WERI-Rb-1 (cell line): ENCODE measurements around the gene PCDHGC5.

Experiments used
- DNase-seq: peaks from one replicate; pipeline ENCODE4 v3.0.0-alpha.2; 2020
- H3K27ac ChIP-seq: fragments of 250-450 bp; sonication (Bioruptor Pico); 2 replicates; pipeline ENCODE4 v1.5.1; 2020; ENCODE audit warnings: mild to moderate bottlenecking, moderate library complexity
- H3K27me3 ChIP-seq: fragments of 250-450 bp; sonication (Bioruptor Pico); 2 replicates; pipeline ENCODE4 v1.5.1; 2021; ENCODE audit warnings: mild to moderate bottlenecking, low read depth, moderate library complexity; ENCODE audit not compliant: insufficient read depth, severe bottlenecking
- H3K36me3 ChIP-seq: fragments of 250-450 bp; sonication (Bioruptor Pico); 2 replicates; pipeline ENCODE4 v1.5.1; 2020; ENCODE audit warnings: mild to moderate bottlenecking, moderate library complexity
- H3K4me3 ChIP-seq: 2 replicates; pipeline ENCODE4 v1.5.1; 2011; ENCODE audit warnings: low read depth, mild to moderate bottlenecking, control low read depth, low read length
- H3K9me3 ChIP-seq: fragments of 250-450 bp; sonication (Bioruptor Pico); 2 replicates; pipeline ENCODE4 v1.5.1; 2021; ENCODE audit warnings: mild to moderate bottlenecking, moderate library complexity; ENCODE audit not compliant: severe bottlenecking
- CTCF ChIP-seq: IDR thresholded peaks from 2 replicates; pipeline ENCODE4 v1.5.1; 2011; ENCODE audit warnings: low read depth, mild to moderate bottlenecking, control low read depth, inconsistent platforms, low read length

The PCDHGC5 gene

DNA sequence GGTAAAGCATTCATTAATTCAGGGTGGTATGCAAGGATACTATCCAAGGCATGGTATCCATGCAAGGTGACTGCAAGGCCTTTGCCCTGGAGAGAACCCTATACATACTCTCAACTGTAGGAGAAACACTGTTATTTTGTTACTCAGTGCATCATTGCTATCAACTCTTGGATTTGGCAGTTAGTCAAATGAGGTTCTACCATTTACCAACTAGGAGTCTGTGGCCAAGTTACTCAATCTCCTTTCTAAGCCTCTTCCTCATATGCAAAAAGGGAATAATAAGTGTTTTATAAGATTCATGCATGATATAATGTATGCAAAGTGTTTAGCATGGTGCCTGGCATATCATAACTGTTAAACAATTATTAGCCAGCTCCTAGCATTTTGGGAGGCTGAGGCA, 9.1 kb upstream of the PCDHGC5 start:
- Histone ChIP-seq H3K27ac (no peak overlapping the region), H3K4me3 (no peak overlapping the region), H3K9me3 (peaks cover 6% of the 10 kb centered on the region), H3K36me3 (no peaks in the 10 kb centered on the region), H3K27me3 (no peaks in the 10 kb centered on the region)
- no peak for TF ChIP-seq CTCF
- no peak for DNase-seq

- H3K36me3 ChIP-seq, result no peaks in the 10 kb centered on the region
- H3K9me3 ChIP-seq, result no peaks in the 10 kb centered on the region
- no peak for DNase-seq
- no peaks in the 10 kb centered on the region for H3K27me3 ChIP-seq
- H3K4me3 ChIP-seq, result no peak overlapping the region
- H3K27ac ChIP-seq, result no peak overlapping the region
- TF ChIP-seq CTCF, result no peak
Observed at GRCh38 chr5:141483902-141484301, 5.0 kb upstream of the PCDHGC5 start.

DNA sequence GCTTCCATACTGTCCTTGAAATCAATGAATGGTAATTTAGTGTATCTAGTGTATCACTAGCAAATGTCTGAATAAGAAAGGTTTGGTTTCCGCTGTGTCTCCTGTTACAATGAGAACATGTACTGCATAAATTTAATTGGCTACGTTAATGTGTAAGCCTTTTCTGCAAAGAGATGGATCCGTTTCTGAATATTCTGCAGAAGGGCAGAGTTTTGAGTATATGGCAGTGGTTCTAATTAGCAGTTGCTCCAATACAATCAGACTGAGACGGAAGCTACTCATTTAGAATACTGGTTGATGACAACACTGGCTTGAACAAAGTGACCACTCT, 4.6 kb upstream of the PCDHGC5 start:
- no peak for TF ChIP-seq CTCF
- Histone ChIP-seq H3K27me3 (no peaks in the 10 kb centered on the region), H3K36me3 (no peaks in the 10 kb centered on the region), H3K9me3 (no peaks in the 10 kb centered on the region), H3K27ac (no peak overlapping the region), H3K4me3 (no peak overlapping the region)
- DNase-seq, result no peak

DNA sequence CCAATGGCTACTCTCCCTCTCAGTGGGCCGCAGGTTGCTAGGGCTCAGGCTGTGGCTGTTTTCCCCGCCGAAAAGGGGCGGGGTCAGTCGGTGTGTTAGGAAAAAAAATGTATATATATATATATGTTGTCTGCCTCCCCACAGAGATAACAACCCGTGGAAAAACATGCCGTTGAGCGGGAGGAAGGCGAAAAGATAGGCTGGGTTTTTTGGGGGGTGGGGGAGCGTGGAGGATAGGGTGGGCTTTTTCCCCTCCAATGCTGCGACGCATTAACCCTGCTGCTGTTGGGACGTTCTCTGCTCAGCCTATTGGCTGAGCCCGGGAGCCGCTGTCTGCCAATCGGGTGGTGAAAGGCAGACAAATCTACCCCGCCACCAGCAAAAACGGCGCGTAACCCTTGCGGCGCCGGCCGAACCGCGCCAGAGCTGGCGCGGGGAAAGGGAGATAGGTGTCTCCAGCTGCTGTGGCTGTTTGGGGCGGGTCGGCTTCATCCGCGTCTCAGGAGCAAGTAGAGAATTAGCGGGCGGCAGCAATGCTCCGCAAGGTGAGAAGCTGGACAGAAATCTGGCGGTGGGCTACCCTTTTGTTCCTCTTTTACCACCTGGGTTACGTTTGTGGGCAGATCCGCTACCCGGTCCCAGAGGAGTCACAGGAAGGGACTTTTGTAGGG, 4.1 kb upstream of the PCDHGC5 start, which contains the start of gene PCDHGC4:
PCDHGC4 (plus strand) TSS at position 390 of the 671 bp plus-strand sequence; CDS start at position 534, 144 bp downstream.
- no peak within 1 kb of the TSS for H3K4me3 ChIP-seq
- H3K36me3 ChIP-seq, result no peaks in the 10 kb centered on the region
- no peak for TF ChIP-seq CTCF
- DNase-seq, result no peak
- H3K9me3 ChIP-seq, result no peaks in the 10 kb centered on the region
- H3K27ac ChIP-seq, result no peak within 1 kb of the TSS
- no peaks in the 10 kb centered on the region for H3K27me3 ChIP-seq

GRCh38 chr5:141485321-141486055, 3.4 kb upstream of the PCDHGC5 start:
- no peak for TF ChIP-seq CTCF
- no peaks in the 10 kb centered on the region for H3K27me3 ChIP-seq
- H3K36me3 ChIP-seq, result no peaks in the 10 kb centered on the region
- DNase-seq, result no peak
- no peak overlapping the region for H3K27ac ChIP-seq
- no peak overlapping the region for H3K4me3 ChIP-seq
- H3K9me3 ChIP-seq, result no peaks in the 10 kb centered on the region
